Pancreas (tissue), 10 donors: ENCODE measurements around the gene DYNLT2B. TPM values are rescaled to one million over a fixed set of nuclear protein-coding genes. Genes with fewer than 3 reads are reported as not detected.

Experiments
- ATAC-seq, 4 donors: fragments of 200-7000 bp; cut with Tn5 transposase; one replicate each; pipeline versions ENCODE4 v1.8.0 to v1.9.1; 2020; ENCODE audit warnings: mild to moderate bottlenecking in 4 of 4, moderate library complexity in 4 of 4
- DNase-seq, 6 donors: peaks; one replicate each; pipeline ENCODE4 v3.0.0-alpha.2; 2020
- FAIRE-seq: peaks from 2 replicates; lab custom pipeline; 2012; peaks lifted over from hg19 to GRCh38; lab: Jason Lieb, UNC
- H3K27ac ChIP-seq, 4 donors: fragments of 200-600 bp; sonication (generic); 1 replicate in 3 of 4; 2 replicates in 1 of 4; pipeline versions ENCODE4 v1.5.0 to v1.8.0; 2020
- H3K27me3 ChIP-seq, 4 donors: fragments of 200-600 bp; one replicate each; pipeline ENCODE4 v1.8.0; 2021
- H3K36me3 ChIP-seq, 3 donors: fragments of 200-600 bp; sonication (generic) in 1 of 3; one replicate each; pipeline versions ENCODE4 v1.5.0 to v1.8.0; 2020 to 2021
- H3K4me1 ChIP-seq, 3 donors: fragments of 200-600 bp; one replicate each; pipeline ENCODE4 v1.8.0; 2021
- H3K4me3 ChIP-seq, 4 donors: fragments of 200-600 bp; sonication (generic) in 2 of 4; one replicate each; pipeline versions ENCODE4 v1.5.0 to v1.8.0; 2020 to 2021
- H3K9me3 ChIP-seq, 4 donors: fragments of 200-600 bp; one replicate each; pipeline ENCODE4 v1.8.0; 2021
- WGBS, 2 donors: extraction: QIAGEN DNeasy Blood & Tissue Kit; methylation state at CpG; one replicate each; pipeline ENCODE4 v1.1.7; 2013; 5-methylcytosine and 5-hydroxymethylcytosine counted together
- intact Hi-C, 3 donors: fragments of 100-400 bp; cut with DNase I; formaldehyde crosslinking; loops; one replicate each; pipeline versions ENCODE4 v1.11.1 to v1.14.2; 2022
- polyA plus RNA-seq, 2 donors: library from polyadenylated mRNA; stranded (reverse); fragments of 200-250 nt; gene quantifications; one replicate each; pipeline ENCODE4 v1.2.3, GENCODE V29; 2013
- total RNA-seq, 6 donors: library from RNA; stranded (reverse); fragmentation: NEBNext Ultra II Directional in 4 of 6; extraction: Animal tissue kit (Norgen Biotek cat#: 25700) in 4 of 6; gene quantifications; one replicate each; pipeline versions ENCODE4 v1.2.1 to v1.2.4, GENCODE V29; 2021 to 2023
- TF ChIP-seq, protein P1 (sequence below), 4 donors: fragments of 200-600 bp; sonication (generic) in 3 of 4; IDR thresholded peaks; one replicate each; pipeline versions ENCODE4 v1.5.0 to v1.8.0; 2021; ENCODE audit warnings: antibody characterized with exemption in 4 of 4
- donor health status: healthy with polysubstance abuse.
- donor health status: DM: no; HTN: no; CAD: no; lungs with moderate emphysema.
- donor health status: DM: no; HTN: no; CAD: no.
- donor health status: control.
- donor health status: control.
- donor health status: Bipolar disorder and iron deficiency.
- donor health status: DM: yes; HTN: yes; CAD: no.
- donor health status: DM: no; HTN: no; CAD: no.
- donor health status: DM: no; HTN: no; CAD: no.
- donor health status: DM: yes; HTN: yes; CAD: no.

DYNLT2B gene
- total and polyA plus RNA-seq, 8 donors, result 2.2 to 19.5 (median 2.7) TPM

DNA sequence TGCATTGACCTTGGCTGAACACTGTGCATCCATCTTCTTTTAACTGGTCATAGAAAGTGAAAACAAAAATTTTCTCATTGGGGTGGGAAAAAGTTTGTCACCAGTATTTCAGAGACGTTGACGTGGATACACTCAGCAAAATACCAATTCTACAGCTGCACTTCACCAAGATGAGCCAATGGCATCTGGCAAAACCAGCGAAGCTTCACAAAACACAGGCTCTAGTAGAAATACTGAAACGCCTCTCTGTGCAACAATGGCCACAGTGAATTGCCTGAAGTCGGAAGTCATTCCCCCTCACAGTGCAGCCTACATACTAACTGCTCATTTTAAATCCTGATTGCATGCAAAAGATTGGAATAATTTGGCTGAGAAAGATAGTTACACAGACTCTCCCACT lies 47.5 kb downstream of the DYNLT2B start:
- no peak for ATAC-seq

DNA sequence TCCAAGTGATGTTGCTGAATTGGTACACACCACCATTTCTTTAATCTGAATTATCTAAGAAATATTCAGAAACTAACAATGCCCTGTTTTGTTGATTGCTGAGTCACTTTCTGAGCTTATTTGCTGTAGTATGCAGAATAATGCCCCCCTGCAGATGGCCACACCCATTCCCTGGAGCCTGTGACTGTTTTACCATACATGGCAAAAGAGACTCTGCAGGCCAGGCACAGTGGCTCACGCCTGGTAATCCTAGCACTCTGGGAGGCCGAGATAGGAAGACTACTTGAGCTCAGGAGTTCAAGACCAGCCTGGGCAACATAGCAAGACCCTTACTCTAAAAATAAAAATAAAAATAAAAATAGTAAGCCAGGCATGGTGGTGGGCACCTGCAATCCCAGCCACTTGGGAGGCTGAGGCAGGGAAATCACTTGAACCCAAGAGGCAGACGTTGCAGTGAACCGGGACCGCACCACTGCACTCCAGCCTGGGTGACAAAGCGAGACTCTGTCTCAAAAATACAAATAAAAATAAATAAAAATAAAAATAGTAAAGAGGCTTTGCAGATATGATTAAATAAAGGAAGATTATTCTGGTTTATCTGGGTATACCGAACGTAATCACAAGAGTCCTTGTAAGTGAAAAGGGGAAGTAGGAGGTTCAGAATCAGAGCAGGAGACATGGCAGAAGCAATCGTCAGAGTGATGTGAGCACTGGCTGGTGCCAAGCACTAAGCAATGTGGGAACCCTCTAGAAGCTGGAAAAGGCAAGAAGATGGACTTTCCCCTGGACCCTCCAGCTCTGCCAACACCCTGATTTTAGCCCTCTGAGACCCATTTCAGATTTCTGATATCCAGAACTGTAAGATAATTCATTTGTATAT lies 49.5 kb downstream of the DYNLT2B start:
- H3K36me3 ChIP-seq, result peaks cover 0 to 18% (median 0%) of the 10 kb centered on the region in 3 donors
- DNase-seq (no peak), ATAC-seq (peak in 2 of 4 donors; percentile 30 to 42), FAIRE-seq (no peak)
- H3K4me3 ChIP-seq, result no peak overlapping the region
- no peaks in the 10 kb centered on the region for H3K4me1 ChIP-seq
- H3K27ac ChIP-seq, result no peak overlapping the region
- TF ChIP-seq, protein P1, sequence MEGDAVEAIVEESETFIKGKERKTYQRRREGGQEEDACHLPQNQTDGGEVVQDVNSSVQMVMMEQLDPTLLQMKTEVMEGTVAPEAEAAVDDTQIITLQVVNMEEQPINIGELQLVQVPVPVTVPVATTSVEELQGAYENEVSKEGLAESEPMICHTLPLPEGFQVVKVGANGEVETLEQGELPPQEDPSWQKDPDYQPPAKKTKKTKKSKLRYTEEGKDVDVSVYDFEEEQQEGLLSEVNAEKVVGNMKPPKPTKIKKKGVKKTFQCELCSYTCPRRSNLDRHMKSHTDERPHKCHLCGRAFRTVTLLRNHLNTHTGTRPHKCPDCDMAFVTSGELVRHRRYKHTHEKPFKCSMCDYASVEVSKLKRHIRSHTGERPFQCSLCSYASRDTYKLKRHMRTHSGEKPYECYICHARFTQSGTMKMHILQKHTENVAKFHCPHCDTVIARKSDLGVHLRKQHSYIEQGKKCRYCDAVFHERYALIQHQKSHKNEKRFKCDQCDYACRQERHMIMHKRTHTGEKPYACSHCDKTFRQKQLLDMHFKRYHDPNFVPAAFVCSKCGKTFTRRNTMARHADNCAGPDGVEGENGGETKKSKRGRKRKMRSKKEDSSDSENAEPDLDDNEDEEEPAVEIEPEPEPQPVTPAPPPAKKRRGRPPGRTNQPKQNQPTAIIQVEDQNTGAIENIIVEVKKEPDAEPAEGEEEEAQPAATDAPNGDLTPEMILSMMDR (IDR thresholded peaks at IDR 0.05), result no peak
- intact Hi-C loops, result no loop called here
- no peaks in the 10 kb centered on the region for H3K9me3 ChIP-seq
- no peaks in the 10 kb centered on the region for H3K27me3 ChIP-seq
- 79 to 81% methylated on average over 9 of the region's 9 CpGs for WGBS, 2 donors

More for the DNA sequence above, 47.5 kb downstream of the DYNLT2B start:
- DNase-seq (no peak), FAIRE-seq (no peak)
- Histone ChIP-seq H3K4me3 (no peak overlapping the region), H3K9me3 (no peaks in the 10 kb centered on the region), H3K36me3 (peaks cover 0 to 18% (median 0%) of the 10 kb centered on the region in 3 donors), H3K4me1 (no peaks in the 10 kb centered on the region), H3K27ac (no peak overlapping the region), H3K27me3 (no peaks in the 10 kb centered on the region)
- TF ChIP-seq, protein P1 (IDR thresholded peaks at IDR 0.05), result no peak
- WGBS, 2 donors, result 97 to 98% methylated on average over 5 of the region's 5 CpGs
- intact Hi-C loops, result no loop called here

DNA sequence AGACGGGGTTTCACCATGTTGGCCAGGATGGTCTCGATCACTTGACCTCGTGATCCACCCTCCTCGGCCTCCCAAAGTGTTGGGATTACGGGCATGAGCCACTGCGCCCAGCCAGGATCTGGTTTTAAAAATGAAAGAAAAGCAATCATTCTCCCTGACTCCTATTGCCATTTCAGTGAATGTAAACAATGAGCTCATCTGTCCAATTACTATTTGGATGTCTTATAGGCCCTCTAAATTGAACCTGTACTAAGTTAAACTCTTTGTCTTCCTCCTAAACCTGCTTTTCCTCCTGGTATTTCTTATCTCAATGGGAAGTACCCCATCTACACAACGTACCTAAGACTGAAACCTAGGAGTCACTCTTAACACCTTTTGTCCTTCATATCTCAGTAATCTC lies 54.2 kb downstream of the DYNLT2B start:
- FAIRE-seq, result no peak
- DNase-seq, result no peak
- H3K4me3 ChIP-seq, result no peak overlapping the region
- ATAC-seq, result no peak
- WGBS, 2 donors, result 93% methylated on average over 7 of the region's 7 CpGs
- TF ChIP-seq, protein P1 (IDR thresholded peaks at IDR 0.05), result no peak
- no peak overlapping the region for H3K27ac ChIP-seq
- no peaks in the 10 kb centered on the region for H3K9me3 ChIP-seq
- H3K36me3 ChIP-seq, result peaks cover 0 to 12% (median 0%) of the 10 kb centered on the region in 3 donors
- no peaks in the 10 kb centered on the region for H3K27me3 ChIP-seq
- intact Hi-C loops, result no loop called here
- no peaks in the 10 kb centered on the region for H3K4me1 ChIP-seq

DNA sequence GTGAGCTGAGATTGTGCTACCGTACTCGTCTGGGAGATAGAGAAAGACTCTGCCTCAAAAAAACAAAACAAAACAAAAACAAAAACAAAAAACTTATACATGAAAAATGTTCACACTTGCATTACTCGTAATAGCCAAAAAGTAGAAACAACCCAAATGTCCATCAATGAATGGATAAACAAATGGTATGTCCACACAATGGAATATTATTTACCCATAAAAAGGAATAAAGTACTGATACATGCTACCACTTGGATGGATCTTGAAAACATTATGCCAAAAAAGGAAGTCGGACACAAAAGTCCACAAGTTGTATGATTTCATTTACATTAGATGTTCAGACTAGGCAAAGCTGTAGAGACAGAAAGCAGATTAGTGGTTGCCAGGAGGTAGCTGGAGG lies 57.3 kb downstream of the DYNLT2B start:
- no peak overlapping the region for H3K4me3 ChIP-seq
- no peak for ATAC-seq
- H3K9me3 ChIP-seq, result no peaks in the 10 kb centered on the region
- H3K27ac ChIP-seq, result no peak overlapping the region
- TF ChIP-seq, protein P1 (IDR thresholded peaks at IDR 0.05), result no peak
- no peaks in the 10 kb centered on the region for H3K36me3 ChIP-seq
- H3K4me1 ChIP-seq, result no peaks in the 10 kb centered on the region
- no peak for FAIRE-seq
- intact Hi-C loops, result no loop called here
- no peak for DNase-seq
- 97 to 100% methylated on average over 4 of the region's 4 CpGs for WGBS, 2 donors
- H3K27me3 ChIP-seq, result no peaks in the 10 kb centered on the region

DNA sequence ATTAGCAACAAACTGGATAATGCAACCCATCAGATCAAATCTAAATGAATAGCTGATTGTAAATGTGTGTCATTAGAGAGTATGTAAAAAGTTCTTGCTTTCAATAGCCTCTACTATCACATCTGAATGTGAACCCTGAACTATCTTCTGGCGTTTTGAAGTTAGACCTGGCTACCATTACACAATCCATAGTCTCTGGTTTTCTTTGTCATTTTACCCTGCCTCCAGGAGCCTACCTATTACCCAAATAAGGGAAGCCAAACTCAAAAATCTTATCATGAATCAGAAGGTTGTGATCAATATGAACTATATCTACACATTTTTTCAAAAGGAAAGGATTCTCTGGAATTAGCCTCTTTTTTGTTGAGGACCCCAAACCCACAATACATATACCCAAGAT lies 62.3 kb downstream of the DYNLT2B start:
- TF ChIP-seq, protein P1 (IDR thresholded peaks at IDR 0.05), result no peak
- Histone ChIP-seq H3K27ac (no peak overlapping the region), H3K27me3 (no peaks in the 10 kb centered on the region), H3K36me3 (no peaks in the 10 kb centered on the region), H3K4me3 (no peak overlapping the region), H3K9me3 (no peaks in the 10 kb centered on the region), H3K4me1 (no peaks in the 10 kb centered on the region)
- FAIRE-seq, result no peak
- DNase-seq, result no peak
- intact Hi-C loops, result no loop called here
- WGBS, 2 donors, result 48 to 54% methylated on average over 1 of the region's 1 CpG
- no peak for ATAC-seq
